Caco-2 (cell line): ENCODE data around the gene GOLGA6L2. TPM values are rescaled to one million over a fixed set of nuclear protein-coding genes. Genes with fewer than 3 reads are reported as not detected.

ENCODE experiments used
- Bru-seq: library from RNA; stranded (reverse); fragments of 400-500 nt; gene quantifications from one replicate; lab custom pipeline; 2021; lab: Mats Ljungman, UMichigan
- BruChase-seq, 2 experiments: library from RNA; stranded (reverse); fragments of 400-500 nt; gene quantifications; one replicate each; lab custom pipeline; 2021; lab: Mats Ljungman, UMichigan
- BruUV-seq: library from RNA; stranded (reverse); fragments of 400-500 nt; replicated peaks from 2 replicates; lab custom pipeline; 2021; lab: Mats Ljungman, UMichigan
- CTCF ChIA-PET: fragments of 300-600 bp; sonication (Branson Sonifier 250); formaldehyde crosslinking; loops from one replicate; lab custom pipeline; 2022; ENCODE audit warnings: antibody characterized with exemption; lab: Charles Lee
- POLR2A ChIA-PET: fragments of 300-600 bp; sonication (Branson Sonifier 250); formaldehyde crosslinking; loops from one replicate; lab custom pipeline; 2022; ENCODE audit warnings: antibody characterized with exemption; lab: Charles Lee
- DNase-seq, 2 experiments: peaks; one replicate each; pipeline versions ENCODE4 v3.0.0 to v3.0.0-alpha.2; 2020 to 2022
- H3K27me3 ChIP-seq: replicated peaks from 2 replicates; pipeline ENCODE4 v1.6.0; 2011; ENCODE audit warnings: low read length; ENCODE audit not compliant: control insufficient read depth, insufficient read depth
- H3K36me3 ChIP-seq: 2 replicates; pipeline ENCODE4 v1.5.1; 2011; ENCODE audit warnings: low read length; ENCODE audit not compliant: control insufficient read depth, insufficient read depth
- H3K4me1 ChIP-seq: fragments of 250-450 bp; sonication (Bioruptor Pico); 2 replicates; pipeline ENCODE4 v1.5.1; 2020; ENCODE audit warnings: mild to moderate bottlenecking
- H3K4me3 ChIP-seq: 2 replicates; pipeline ENCODE4 v1.5.1; 2011; ENCODE audit warnings: low read depth, mild to moderate bottlenecking, control low read depth, low read length
- H3K9me3 ChIP-seq: fragments of 250-450 bp; sonication (Bioruptor Pico); 2 replicates; pipeline ENCODE4 v1.5.1; 2020; ENCODE audit warnings: mild to moderate bottlenecking, moderate library complexity
- H3K27ac Mint-ChIP-seq: one replicate; pipeline ENCODE4 v1.8.0; 2022; ENCODE audit warnings: mixed read lengths; ENCODE audit not compliant: unreplicated experiment
- H3K27me3 Mint-ChIP-seq: one replicate; pipeline ENCODE4 v1.8.0; 2022; ENCODE audit warnings: mixed read lengths; ENCODE audit not compliant: insufficient read depth, unreplicated experiment
- H3K36me3 Mint-ChIP-seq: one replicate; pipeline ENCODE4 v1.8.0; 2022; ENCODE audit warnings: mild to moderate bottlenecking, mixed read lengths; ENCODE audit not compliant: insufficient read depth, unreplicated experiment
- H3K4me1 Mint-ChIP-seq: one replicate; pipeline ENCODE4 v1.8.0; 2022; ENCODE audit warnings: low read depth, mixed read lengths; ENCODE audit not compliant: unreplicated experiment
- H3K4me3 Mint-ChIP-seq: one replicate; pipeline ENCODE4 v1.8.0; 2022; ENCODE audit warnings: mild to moderate bottlenecking, moderate library complexity, mixed read lengths; ENCODE audit not compliant: unreplicated experiment
- H3K9me3 Mint-ChIP-seq: one replicate; pipeline ENCODE4 v1.8.0; 2022; ENCODE audit warnings: mixed read lengths; ENCODE audit not compliant: unreplicated experiment
- intact Hi-C: fragments of 100-400 bp; cut with micrococcal nuclease; formaldehyde crosslinking; loops from one replicate; pipeline ENCODE4 v1.10.0; 2022; ENCODE audit not compliant: unreplicated experiment
- long read RNA-seq: library from polyadenylated mRNA; stranded (forward); transcript quantifications from one replicate; pipeline ENCODE4 v2.0.0, GENCODE V29; 2022
- total RNA-seq: library from RNA; stranded (reverse); gene quantifications from 2 replicates; pipeline ENCODE4 v1.2.3, GENCODE V29; 2022
- TF ChIP-seq, protein P1 (sequence below), 2 experiments: fragments of 200-600 bp in 1 of 2; IDR thresholded peaks; 1 replicate in 1 of 2; 2 replicates in 1 of 2; pipeline versions ENCODE4 v1.5.1 to v1.8.0; 2011 to 2022; ENCODE audit warnings: antibody characterized with exemption in 1 of 2, control low read depth in 1 of 2, inconsistent platforms in 1 of 2, low read depth in 1 of 2, low read length in 1 of 2, mild to moderate bottlenecking in 1 of 2, moderate library complexity in 1 of 2; ENCODE audit not compliant: insufficient read depth in 1 of 2, severe bottlenecking in 1 of 2, unreplicated experiment in 1 of 2

Gene GOLGA6L2, protein sequence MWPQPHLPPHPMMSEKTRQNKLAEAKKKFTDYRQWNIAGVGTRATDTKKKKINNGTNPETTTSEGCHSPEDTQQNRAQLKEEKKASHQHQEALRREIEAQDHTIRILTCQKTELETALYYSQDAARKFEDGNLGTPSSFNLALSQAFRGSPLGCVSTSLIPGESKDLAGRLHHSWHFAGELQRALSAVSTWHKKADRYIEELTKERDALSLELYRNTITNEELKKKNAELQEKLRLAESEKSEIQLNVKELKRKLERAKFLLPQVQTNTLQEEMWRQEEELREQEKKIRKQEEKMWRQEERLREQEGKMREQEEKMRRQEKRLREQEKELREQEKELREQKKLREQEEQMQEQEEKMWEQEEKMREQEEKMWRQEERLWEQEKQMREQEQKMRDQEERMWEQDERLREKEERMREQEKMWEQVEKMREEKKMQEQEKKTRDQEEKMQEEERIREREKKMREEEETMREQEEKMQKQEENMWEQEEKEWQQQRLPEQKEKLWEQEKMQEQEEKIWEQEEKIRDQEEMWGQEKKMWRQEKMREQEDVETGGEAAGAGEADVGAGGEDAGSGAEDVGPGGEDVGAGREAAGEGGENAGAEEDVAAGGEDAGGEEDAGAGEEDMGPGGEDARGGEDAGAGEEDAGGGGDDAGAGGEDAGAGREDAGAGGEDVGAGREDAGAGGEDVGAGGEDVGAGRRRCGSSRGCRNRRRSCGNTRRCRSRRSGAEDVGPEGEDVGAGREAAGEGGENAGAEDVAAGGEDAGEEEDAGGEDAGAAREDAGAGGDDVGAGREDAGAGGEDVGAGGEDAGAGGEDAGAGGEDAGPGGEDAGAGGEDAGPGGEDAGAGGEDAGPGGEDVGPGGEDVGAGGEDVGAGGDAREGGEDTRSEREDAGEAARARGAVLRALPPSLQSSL
- total RNA-seq: not detected in 2 replicates
- not detected for Bru-seq, nascent RNA
- BruChase-seq, experiment 1, labeled RNA remaining after a 2-hour chase: percentile 17 among the genes with signal in this experiment
- BruChase-seq, experiment 2, labeled RNA remaining after a 6-hour chase: not detected
- long read RNA-seq: 0 reads

DNA sequence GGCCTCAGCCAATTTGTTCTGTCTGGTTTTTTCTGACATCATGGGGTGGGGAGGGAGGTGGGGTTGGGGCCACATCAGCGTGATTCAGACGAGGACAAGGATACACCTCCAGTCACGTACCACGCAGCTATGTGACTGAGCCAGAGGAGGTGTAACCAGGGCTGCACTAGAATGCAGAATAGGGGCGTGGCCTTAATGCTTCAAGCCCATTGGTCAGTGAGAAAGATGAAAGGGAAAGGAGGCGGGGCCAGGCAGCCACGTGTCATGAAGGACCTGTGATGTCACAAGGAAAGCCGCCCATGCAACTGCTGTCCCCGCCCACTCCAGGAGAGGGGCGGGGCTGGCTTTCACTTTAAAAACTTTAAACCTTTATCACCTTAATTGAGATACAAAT, at the start of gene GOLGA6L2:
Gene GOLGA6L2 (minus strand): TSS at position 137 of the 394 bp plus-strand sequence. CDS start 62 bp downstream, at position 75.
- Mint-ChIP-seq H3K9me3 (no peaks in the 10 kb centered on the region), H3K4me1 (no peaks in the 10 kb centered on the region), H3K27me3 (peaks cover 4% of the 10 kb centered on the region), H3K27ac (no peak within 1 kb of the TSS), H3K4me3 (no peak within 1 kb of the TSS), H3K36me3 (no peaks in the 10 kb centered on the region)
- H3K27me3 ChIP-seq: no peaks in the 10 kb centered on the region
- ChIA-PET CTCF (no interaction called here), POLR2A (no interaction called here)
- no peaks in the 10 kb centered on the region for H3K36me3 ChIP-seq
- 0 out of 2 replicates have a peak, but pooled peaks cover 6% of the 10 kb centered on the region for H3K4me1 ChIP-seq
- TF ChIP-seq, protein P1, sequence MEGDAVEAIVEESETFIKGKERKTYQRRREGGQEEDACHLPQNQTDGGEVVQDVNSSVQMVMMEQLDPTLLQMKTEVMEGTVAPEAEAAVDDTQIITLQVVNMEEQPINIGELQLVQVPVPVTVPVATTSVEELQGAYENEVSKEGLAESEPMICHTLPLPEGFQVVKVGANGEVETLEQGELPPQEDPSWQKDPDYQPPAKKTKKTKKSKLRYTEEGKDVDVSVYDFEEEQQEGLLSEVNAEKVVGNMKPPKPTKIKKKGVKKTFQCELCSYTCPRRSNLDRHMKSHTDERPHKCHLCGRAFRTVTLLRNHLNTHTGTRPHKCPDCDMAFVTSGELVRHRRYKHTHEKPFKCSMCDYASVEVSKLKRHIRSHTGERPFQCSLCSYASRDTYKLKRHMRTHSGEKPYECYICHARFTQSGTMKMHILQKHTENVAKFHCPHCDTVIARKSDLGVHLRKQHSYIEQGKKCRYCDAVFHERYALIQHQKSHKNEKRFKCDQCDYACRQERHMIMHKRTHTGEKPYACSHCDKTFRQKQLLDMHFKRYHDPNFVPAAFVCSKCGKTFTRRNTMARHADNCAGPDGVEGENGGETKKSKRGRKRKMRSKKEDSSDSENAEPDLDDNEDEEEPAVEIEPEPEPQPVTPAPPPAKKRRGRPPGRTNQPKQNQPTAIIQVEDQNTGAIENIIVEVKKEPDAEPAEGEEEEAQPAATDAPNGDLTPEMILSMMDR (IDR thresholded peaks at IDR 0.05; ENCODE audit: insufficient read depth in 1 of 2, low read depth in 1 of 2, low read length in 1 of 2, severe bottlenecking in 1 of 2, unreplicated experiment in 1 of 2): no peak
- no peak within 1 kb of the TSS for H3K4me3 ChIP-seq
- DNase-seq: peak; percentile 50 to 68
- no peaks in the 10 kb centered on the region for H3K9me3 ChIP-seq
- BruUV-seq: no TSS peak
- intact Hi-C loops: no loop called here

DNA sequence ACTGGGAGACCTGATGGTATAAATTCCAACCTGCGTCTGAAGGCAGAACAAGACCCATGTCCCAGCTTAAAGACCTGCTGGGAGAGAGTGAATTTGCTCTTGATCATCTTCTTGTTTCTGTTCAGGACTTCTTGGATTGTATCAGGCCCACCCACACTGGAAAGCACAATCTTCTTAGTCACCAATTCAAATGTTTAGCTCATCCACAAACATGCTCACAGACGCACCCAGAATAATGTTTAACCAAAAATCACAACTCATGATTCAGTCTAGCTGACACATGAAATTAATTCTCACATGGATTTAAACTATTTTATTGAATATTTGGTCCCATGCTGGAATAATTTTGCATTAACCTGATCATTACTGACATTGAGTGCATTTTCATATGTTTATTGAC, 37.8 kb upstream of the GOLGA6L2 start:
- Mint-ChIP-seq H3K27ac (no peak overlapping the region), H3K4me3 (no peak overlapping the region), H3K4me1 (no peaks in the 10 kb centered on the region), H3K36me3 (no peaks in the 10 kb centered on the region), H3K27me3 (no peaks in the 10 kb centered on the region), H3K9me3 (no peaks in the 10 kb centered on the region)
- BruUV-seq: no TSS peak
- no peaks in the 10 kb centered on the region for H3K36me3 ChIP-seq
- H3K27me3 ChIP-seq: no peaks in the 10 kb centered on the region
- intact Hi-C loops: no loop called here
- TF ChIP-seq, protein P1 (IDR thresholded peaks at IDR 0.05; ENCODE audit: insufficient read depth in 1 of 2, low read depth in 1 of 2, low read length in 1 of 2, severe bottlenecking in 1 of 2, unreplicated experiment in 1 of 2): no peak
- H3K4me1 ChIP-seq: peaks cover 7% of the 10 kb centered on the region
- no peak for DNase-seq
- H3K9me3 ChIP-seq: no peaks in the 10 kb centered on the region
- CTCF ChIA-PET: no interaction called here
- no peak overlapping the region for H3K4me3 ChIP-seq
- POLR2A ChIA-PET: no interaction called here

DNA sequence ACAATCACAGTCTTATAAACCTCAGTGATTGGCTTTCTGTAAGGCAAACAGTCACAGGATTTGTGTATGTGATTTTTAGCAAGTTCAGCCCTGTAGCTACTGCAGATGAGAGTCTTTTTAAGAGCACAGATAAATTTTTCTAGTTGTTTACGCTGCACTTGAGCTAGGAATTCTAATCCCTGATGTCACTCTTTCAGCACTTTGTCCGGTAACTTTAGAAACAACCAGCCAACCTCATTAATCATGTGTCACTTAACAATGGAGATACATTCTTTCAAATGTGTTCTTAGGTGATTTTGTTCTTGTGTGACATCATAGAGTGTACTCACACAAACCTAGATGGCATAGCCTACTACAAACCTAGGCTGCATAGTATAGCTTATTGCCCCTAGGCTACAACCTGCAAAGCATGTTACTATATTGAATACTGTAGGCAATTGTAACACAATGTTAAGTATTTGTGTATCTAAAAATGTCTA, 36.8 kb upstream of the GOLGA6L2 start:
- TF ChIP-seq, protein P1 (IDR thresholded peaks at IDR 0.05; ENCODE audit: insufficient read depth in 1 of 2, low read depth in 1 of 2, low read length in 1 of 2, severe bottlenecking in 1 of 2, unreplicated experiment in 1 of 2): no peak
- Mint-ChIP-seq H3K36me3 (no peaks in the 10 kb centered on the region), H3K27ac (no peak overlapping the region), H3K4me1 (no peaks in the 10 kb centered on the region), H3K9me3 (no peaks in the 10 kb centered on the region), H3K4me3 (no peak overlapping the region), H3K27me3 (no peaks in the 10 kb centered on the region)
- intact Hi-C loops: no loop called here
- peaks cover 7% of the 10 kb centered on the region for H3K4me1 ChIP-seq
- no TSS peak for BruUV-seq
- H3K9me3 ChIP-seq: no peaks in the 10 kb centered on the region
- H3K27me3 ChIP-seq: no peaks in the 10 kb centered on the region
- DNase-seq: peak in 1 of 2 experiments; percentile 28
- H3K36me3 ChIP-seq: no peaks in the 10 kb centered on the region
- ChIA-PET CTCF (interaction anchor here (1.0 kb wide), 1 partner anchor 14 kb away, joined by 5 read pairs; no protein-coding TSS in a partner anchor), POLR2A (interaction anchor here (0.7 kb wide), 1 partner anchor 445 kb away, joined by 3 read pairs; the partner anchor contains the start of gene TUBGCP5)
- H3K4me3 ChIP-seq: no peak overlapping the region
